GM18519 (cell line): ENCODE data around the gene KIF6.

Source experiments
- ATAC-seq: cut with Tn5 transposase; IDR thresholded peaks from one replicate; pipeline ENCODE4 v1.9.1; 2021; ENCODE audit warnings: mild to moderate bottlenecking, moderate library complexity; ENCODE audit not compliant: unreplicated experiment, low FRiP score

Gene KIF6

GRCh38 chr6:39666706-39667489 is 58.3 kb downstream of the KIF6 start:
- no peak for ATAC-seq

- no peak for ATAC-seq
Measured at GRCh38 chr6:39665861-39666260, 59.3 kb downstream of the KIF6 start.

- ATAC-seq: no peak
Measured at GRCh38 chr6:39664173-39664572, 61.0 kb downstream of the KIF6 start.

- ATAC-seq: no peak
Measured at GRCh38 chr6:39657355-39658135, 67.7 kb downstream of the KIF6 start.

GRCh38 chr6:39654121-39654520 is 71.1 kb downstream of the KIF6 start:
- ATAC-seq: no peak

- ATAC-seq: no peak
Measured at GRCh38 chr6:39653612-39654011, 71.6 kb downstream of the KIF6 start.

- ATAC-seq: no peak
Measured at GRCh38 chr6:39649996-39650395, 75.2 kb downstream of the KIF6 start.

GRCh38 chr6:39646751-39647420 is 78.3 kb downstream of the KIF6 start:
- no peak for ATAC-seq

GRCh38 chr6:39642270-39642669 is 82.9 kb downstream of the KIF6 start:
- ATAC-seq: no peak

- ATAC-seq: no peak
Measured at GRCh38 chr6:39638126-39638822, 86.9 kb downstream of the KIF6 start.

- no peak for ATAC-seq
Measured at GRCh38 chr6:39634646-39635341, 90.4 kb downstream of the KIF6 start.

GRCh38 chr6:39625209-39625608 is 100.0 kb downstream of the KIF6 start:
- no peak for ATAC-seq

GRCh38 chr6:39623750-39624149 is 101.5 kb downstream of the KIF6 start:
- no peak for ATAC-seq

- no peak for ATAC-seq
Measured at GRCh38 chr6:39617520-39617919, 107.7 kb downstream of the KIF6 start.

- no peak for ATAC-seq
Measured at GRCh38 chr6:39617026-39617425, 108.2 kb downstream of the KIF6 start.

- ATAC-seq: no peak
Measured at GRCh38 chr6:39615622-39616021, 109.6 kb downstream of the KIF6 start.

GRCh38 chr6:39614393-39614950 is 110.7 kb downstream of the KIF6 start:
- no peak for ATAC-seq

- ATAC-seq: no peak
Measured at GRCh38 chr6:39610221-39610620, 115.0 kb downstream of the KIF6 start.

- ATAC-seq: no peak
Measured at GRCh38 chr6:39608652-39609345, 116.4 kb downstream of the KIF6 start.
